Gastrocnemius medialis (tissue), 4 donors: ENCODE results near the gene ALG11. TPM values are rescaled to one million over a fixed set of nuclear protein-coding genes. Genes with fewer than 3 reads are reported as not detected.

ENCODE experiments used
- ATAC-seq, 2 donors: fragments of 150-250 bp; one replicate each; pipeline ENCODE4 v1.9.1; 2016
- DNase-seq, 2 donors: peaks; one replicate each; pipeline ENCODE4 v3.0.0-alpha.2; 2019
- H3K27ac ChIP-seq, 4 donors: fragments of 200-600 bp; sonication (generic); 1 replicate in 1 of 4; 2 replicates in 3 of 4; pipeline ENCODE4 v1.5.1; 2016 to 2018; ENCODE audit warnings: mild to moderate bottlenecking in 2 of 4, moderate library complexity in 1 of 4
- H3K27me3 ChIP-seq, 3 donors: fragments of 200-600 bp; sonication (generic) in 2 of 3; 1 replicate in 1 of 3; 2 replicates in 2 of 3; pipeline versions ENCODE4 v1.5.1 to v1.6.0; 2016 to 2019; ENCODE audit warnings: mild to moderate bottlenecking in 1 of 3, moderate library complexity in 1 of 3
- H3K36me3 ChIP-seq, 2 donors: fragments of 200-600 bp; sonication (generic) in 1 of 2; one replicate each; pipeline ENCODE4 v1.5.1; 2017 to 2018
- H3K4me1 ChIP-seq, 2 donors: fragments of 200-600 bp; sonication (generic) in 1 of 2; one replicate each; pipeline ENCODE4 v1.5.1; 2016 to 2017; ENCODE audit warnings: mild to moderate bottlenecking in 2 of 2
- H3K4me3 ChIP-seq, 4 donors: fragments of 200-600 bp; sonication (generic) in 3 of 4; 1 replicate in 1 of 4; 2 replicates in 3 of 4; pipeline ENCODE4 v1.5.1; 2016 to 2019; ENCODE audit warnings: mild to moderate bottlenecking in 2 of 4
- H3K9me3 ChIP-seq, 3 donors: fragments of 200-600 bp; sonication (generic) in 2 of 3; 1 replicate in 1 of 3; 2 replicates in 2 of 3; pipeline ENCODE4 v1.5.1; 2016 to 2019
- CTCF ChIP-seq, 5 experiments: fragments of 450-650 bp in 3 of 5; fragments of 200-600 bp in 2 of 5; sonication (generic) in 2 of 5; IDR thresholded peaks in 4 of 5; conservative IDR thresholded peaks in 1 of 5; 1 replicate in 4 of 5; 2 replicates in 1 of 5; pipeline ENCODE4 v1.5.1; 2016 to 2019; ENCODE audit warnings: antibody characterized with exemption in 5 of 5, mild to moderate bottlenecking in 3 of 5, moderate library complexity in 3 of 5
- POLR2A ChIP-seq, 2 donors: fragments of 450-650 bp; IDR thresholded peaks; one replicate each; pipeline ENCODE4 v1.6.1; 2017; ENCODE audit warnings: antibody characterized with exemption in 2 of 2, mild to moderate bottlenecking in 2 of 2, moderate library complexity in 2 of 2
- in situ Hi-C, 4 donors: fragments of 200-750 bp; cut with MboI; loops; one replicate each; pipeline versions ENCODE4 v1.15.0 to v1.8.0; 2017; ENCODE audit warnings: low sequenced_read_pairs in 4 of 4
- intact Hi-C: fragments of 100-400 bp; cut with DNase I; formaldehyde crosslinking; loops from one replicate; pipeline ENCODE4 v1.15.1; 2023; ENCODE audit warnings: low total_unique reads
- total RNA-seq, 4 donors: library from RNA; depleted of rRNA; stranded (reverse); fragments of >200 nt; gene quantifications; one replicate each; pipeline versions ENCODE4 v1.1.0 to v1.2.3, GENCODE V29; 2016

Gene ALG11
- total RNA-seq, 4 donors from 2014 or later = 8.9 to 14.2 (median 10.1) TPM

GRCh38 chr13:52034616-52035226 lies 22.5 kb downstream of the ALG11 start:
- no peaks in the 10 kb centered on the region for H3K36me3 ChIP-seq
- H3K27me3 ChIP-seq = no peaks in the 10 kb centered on the region
- TF ChIP-seq POLR2A (IDR thresholded peaks at IDR 0.05) (no peak), CTCF (IDR thresholded peaks at IDR 0.05 in 4 of 5, conservative IDR thresholded peaks at IDR 0.05 in 1 of 5) (no peak)
- DNase-seq = no peak
- H3K4me1 ChIP-seq = no peaks in the 10 kb centered on the region
- no peaks in the 10 kb centered on the region for H3K9me3 ChIP-seq
- no peak for ATAC-seq
- H3K4me3 ChIP-seq = no peak overlapping the region
- H3K27ac ChIP-seq = no peak overlapping the region
- intact Hi-C loops = no loop called here
- in situ Hi-C loops = no loop called here

- intact Hi-C loops (no loop called here), in situ Hi-C loops (no loop called here)
- Histone ChIP-seq H3K27me3 (no peaks in the 10 kb centered on the region), H3K4me3 (no peak overlapping the region), H3K27ac (no peak overlapping the region), H3K9me3 (no peaks in the 10 kb centered on the region), H3K36me3 (no peaks in the 10 kb centered on the region), H3K4me1 (no peaks in the 10 kb centered on the region)
- DNase-seq (no peak), ATAC-seq (no peak)
- no peak for TF ChIP-seq CTCF (IDR thresholded peaks at IDR 0.05 in 4 of 5, conservative IDR thresholded peaks at IDR 0.05 in 1 of 5)
- no peak for TF ChIP-seq POLR2A (IDR thresholded peaks at IDR 0.05)
These were observed 23.8 kb downstream of the ALG11 start for GRCh38 chr13:52036037-52036436.

- Histone ChIP-seq H3K36me3 (no peaks in the 10 kb centered on the region), H3K4me3 (no peak overlapping the region), H3K4me1 (no peaks in the 10 kb centered on the region), H3K27me3 (no peaks in the 10 kb centered on the region), H3K9me3 (no peaks in the 10 kb centered on the region), H3K27ac (no peak overlapping the region)
- intact Hi-C loops = no loop called here
- ATAC-seq = no peak
- no peak for TF ChIP-seq POLR2A (IDR thresholded peaks at IDR 0.05)
- no peak for TF ChIP-seq CTCF (IDR thresholded peaks at IDR 0.05 in 4 of 5, conservative IDR thresholded peaks at IDR 0.05 in 1 of 5)
- in situ Hi-C loops = no loop called here
- no peak for DNase-seq
These were observed 31.5 kb downstream of the ALG11 start for GRCh38 chr13:52043675-52044074.

- no peaks in the 10 kb centered on the region for H3K9me3 ChIP-seq
- no peak overlapping the region for H3K4me3 ChIP-seq
- TF ChIP-seq CTCF (IDR thresholded peaks at IDR 0.05 in 4 of 5, conservative IDR thresholded peaks at IDR 0.05 in 1 of 5) (no peak), POLR2A (IDR thresholded peaks at IDR 0.05) (no peak)
- ATAC-seq (no peak), DNase-seq (no peak)
- no peaks in the 10 kb centered on the region for H3K36me3 ChIP-seq
- intact Hi-C loops (no loop called here), in situ Hi-C loops (no loop called here)
- no peak overlapping the region for H3K27ac ChIP-seq
- no peaks in the 10 kb centered on the region for H3K27me3 ChIP-seq
- H3K4me1 ChIP-seq = no peaks in the 10 kb centered on the region
These were observed 35.3 kb downstream of the ALG11 start for GRCh38 chr13:52047463-52047862.

- in situ Hi-C loops = no loop called here
These were observed 36.3 kb downstream of the ALG11 start for GRCh38 chr13:52048516-52048915.

More at GRCh38 chr13:52048516-52048915, 36.3 kb downstream of the ALG11 start:
- DNase-seq = no peak
- Histone ChIP-seq H3K27me3 (no peaks in the 10 kb centered on the region), H3K27ac (no peak overlapping the region), H3K36me3 (no peaks in the 10 kb centered on the region), H3K9me3 (no peaks in the 10 kb centered on the region), H3K4me3 (no peak overlapping the region), H3K4me1 (no peaks in the 10 kb centered on the region)
- ATAC-seq = no peak
- TF ChIP-seq POLR2A (IDR thresholded peaks at IDR 0.05) = no peak
- no peak for TF ChIP-seq CTCF (IDR thresholded peaks at IDR 0.05 in 4 of 5, conservative IDR thresholded peaks at IDR 0.05 in 1 of 5)
- intact Hi-C loops = no loop called here
